Endothelial cell of umbilical vein (primary cell): ENCODE measurements around the gene SLC45A1.

Experiments
- EZH2 ChIP-seq: IDR thresholded peaks from 2 replicates; pipeline ENCODE4 v1.6.1; 2012; ENCODE audit warnings: borderline replicate concordance, low read depth, mild to moderate bottlenecking, moderate library complexity, low read length, inconsistent platforms; ENCODE audit not compliant: severe bottlenecking
- GATA2 ChIP-seq: IDR thresholded peaks from 2 replicates; pipeline ENCODE4 v1.7.0; 2011; ENCODE audit warnings: low read depth, mild to moderate bottlenecking, moderate library complexity, mixed read lengths, low read length; ENCODE audit not compliant: insufficient read length, insufficient read depth
- MYC ChIP-seq: IDR thresholded peaks from one replicate; pipeline ENCODE4 v1.6.1; 2011; ENCODE audit warnings: mild to moderate bottlenecking, low read depth, low read length
- POLR2A ChIP-seq: IDR thresholded peaks from 2 replicates; pipeline ENCODE4 v1.6.1; 2012; ENCODE audit warnings: low read depth, mild to moderate bottlenecking, control low read depth, low read length
- POLR2AphosphoS5 ChIP-seq: IDR thresholded peaks from 2 replicates; pipeline ENCODE4 v1.6.1; 2012; ENCODE audit warnings: low read depth, mild to moderate bottlenecking, control low read depth, low read length, moderate library complexity; ENCODE audit not compliant: insufficient read depth
- TF ChIP-seq, protein P1 (sequence below), 2 donors: IDR thresholded peaks; 1 replicate in 1 of 2; 2 replicates in 1 of 2; pipeline ENCODE4 v1.5.1; 2011; ENCODE audit warnings: low read length in 2 of 2, mild to moderate bottlenecking in 2 of 2, moderate library complexity in 2 of 2, control low read depth in 1 of 2, inconsistent platforms in 1 of 2, low read depth in 1 of 2; ENCODE audit not compliant: insufficient read depth in 1 of 2; ENCODE audit errors: extremely low read depth in 1 of 2
- TF ChIP-seq, protein P2 (sequence below): IDR thresholded peaks from 2 replicates; pipeline ENCODE4 v1.6.1; 2011; ENCODE audit not compliant: insufficient read depth, insufficient read length

GRCh38 chr1:8339203-8339600, 21.3 kb downstream of the SLC45A1 start:
- TF ChIP-seq, protein P1, sequence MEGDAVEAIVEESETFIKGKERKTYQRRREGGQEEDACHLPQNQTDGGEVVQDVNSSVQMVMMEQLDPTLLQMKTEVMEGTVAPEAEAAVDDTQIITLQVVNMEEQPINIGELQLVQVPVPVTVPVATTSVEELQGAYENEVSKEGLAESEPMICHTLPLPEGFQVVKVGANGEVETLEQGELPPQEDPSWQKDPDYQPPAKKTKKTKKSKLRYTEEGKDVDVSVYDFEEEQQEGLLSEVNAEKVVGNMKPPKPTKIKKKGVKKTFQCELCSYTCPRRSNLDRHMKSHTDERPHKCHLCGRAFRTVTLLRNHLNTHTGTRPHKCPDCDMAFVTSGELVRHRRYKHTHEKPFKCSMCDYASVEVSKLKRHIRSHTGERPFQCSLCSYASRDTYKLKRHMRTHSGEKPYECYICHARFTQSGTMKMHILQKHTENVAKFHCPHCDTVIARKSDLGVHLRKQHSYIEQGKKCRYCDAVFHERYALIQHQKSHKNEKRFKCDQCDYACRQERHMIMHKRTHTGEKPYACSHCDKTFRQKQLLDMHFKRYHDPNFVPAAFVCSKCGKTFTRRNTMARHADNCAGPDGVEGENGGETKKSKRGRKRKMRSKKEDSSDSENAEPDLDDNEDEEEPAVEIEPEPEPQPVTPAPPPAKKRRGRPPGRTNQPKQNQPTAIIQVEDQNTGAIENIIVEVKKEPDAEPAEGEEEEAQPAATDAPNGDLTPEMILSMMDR (IDR thresholded peaks at IDR 0.05; ENCODE audit: extremely low read depth in 1 of 2, insufficient read depth in 1 of 2, low read depth in 1 of 2, low read length in 2 of 2), result no peak
- no peak for TF ChIP-seq POLR2A
- no peak for TF ChIP-seq MYC
- TF ChIP-seq, protein P2, sequence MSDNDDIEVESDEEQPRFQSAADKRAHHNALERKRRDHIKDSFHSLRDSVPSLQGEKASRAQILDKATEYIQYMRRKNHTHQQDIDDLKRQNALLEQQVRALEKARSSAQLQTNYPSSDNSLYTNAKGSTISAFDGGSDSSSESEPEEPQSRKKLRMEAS, result no peak
- no peak for TF ChIP-seq EZH2
- no peak for TF ChIP-seq POLR2AphosphoS5
- TF ChIP-seq GATA2, result no peak
